NCI-H2196 treated with DMSO at 0.1 percent for 48 hours (cell line): ENCODE results near the gene SLC39A3.
A peak's percentile ranks its signal among the peaks of the same experiment; 100 is the strongest.

ENCODE experiments used
- DNase-seq: peaks from one replicate; lab custom pipeline; 2025; ENCODE audit not compliant: unreplicated experiment; lab: John Stamatoyannopoulos, UW

Gene SLC39A3

DNA sequence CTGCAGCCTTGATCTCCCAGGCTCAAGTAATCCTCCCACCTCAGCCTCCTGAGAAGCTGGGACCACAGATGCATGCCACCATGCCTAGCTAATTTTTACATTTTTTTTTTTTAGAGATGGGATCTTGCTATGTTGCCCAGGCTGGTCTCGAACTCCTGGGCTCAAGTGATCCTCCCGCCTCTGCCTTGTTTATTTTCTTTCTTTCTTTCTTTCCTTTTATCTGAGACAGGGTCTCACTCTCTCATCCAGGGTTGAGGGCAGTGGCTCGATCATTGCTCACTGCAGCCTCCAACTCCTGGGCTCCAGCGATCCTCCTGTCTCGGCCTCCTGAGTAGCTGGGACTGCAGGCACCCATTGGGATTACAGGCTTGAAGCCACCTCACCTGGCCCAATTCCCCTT lies 33.6 kb downstream of the SLC39A3 start:
- no peak for DNase-seq

DNA sequence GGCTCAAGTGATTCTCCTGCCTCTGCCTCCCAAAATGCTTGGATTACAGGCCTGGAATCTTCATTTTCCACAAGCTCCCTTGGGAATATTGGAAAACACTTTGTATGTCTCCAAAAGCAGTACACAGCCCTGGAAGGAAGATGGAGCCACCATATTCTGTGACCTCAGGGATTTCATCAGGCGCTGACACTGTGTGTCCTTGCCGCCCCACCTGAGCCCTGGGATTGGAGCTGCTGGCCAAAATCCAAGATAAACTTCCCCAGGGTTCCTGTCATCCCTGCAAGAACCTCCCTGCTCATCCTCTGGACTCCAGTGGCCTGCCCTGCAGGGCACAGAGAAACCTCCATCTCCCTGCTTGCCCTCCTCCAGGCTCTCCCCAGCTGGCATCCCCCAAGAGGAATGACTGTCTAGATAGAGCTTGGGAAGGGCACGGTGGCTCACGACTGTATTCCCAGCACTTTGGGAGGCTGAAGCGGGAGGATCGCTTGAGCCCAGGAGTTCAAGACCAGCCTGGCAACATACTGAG lies 36.1 kb downstream of the SLC39A3 start:
- DNase-seq: no peak

DNA sequence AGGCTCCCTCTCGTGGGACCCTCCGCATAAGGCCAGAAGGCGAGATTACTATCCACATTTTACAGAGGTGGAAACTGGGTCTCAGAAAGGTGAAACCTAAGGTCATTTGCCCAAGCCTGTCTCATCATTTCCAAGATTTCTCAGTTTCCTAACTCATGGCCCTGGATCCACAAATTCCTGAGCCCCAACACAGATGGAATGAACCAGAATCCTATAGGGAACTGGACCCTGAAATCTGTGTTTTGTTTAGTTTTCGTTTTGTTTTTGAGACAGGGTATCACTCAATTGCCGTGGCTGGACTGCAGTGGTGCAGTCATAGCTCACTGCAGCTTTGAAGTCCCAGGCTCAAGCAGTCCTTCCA lies 36.8 kb downstream of the SLC39A3 start:
- DNase-seq: no peak

DNA sequence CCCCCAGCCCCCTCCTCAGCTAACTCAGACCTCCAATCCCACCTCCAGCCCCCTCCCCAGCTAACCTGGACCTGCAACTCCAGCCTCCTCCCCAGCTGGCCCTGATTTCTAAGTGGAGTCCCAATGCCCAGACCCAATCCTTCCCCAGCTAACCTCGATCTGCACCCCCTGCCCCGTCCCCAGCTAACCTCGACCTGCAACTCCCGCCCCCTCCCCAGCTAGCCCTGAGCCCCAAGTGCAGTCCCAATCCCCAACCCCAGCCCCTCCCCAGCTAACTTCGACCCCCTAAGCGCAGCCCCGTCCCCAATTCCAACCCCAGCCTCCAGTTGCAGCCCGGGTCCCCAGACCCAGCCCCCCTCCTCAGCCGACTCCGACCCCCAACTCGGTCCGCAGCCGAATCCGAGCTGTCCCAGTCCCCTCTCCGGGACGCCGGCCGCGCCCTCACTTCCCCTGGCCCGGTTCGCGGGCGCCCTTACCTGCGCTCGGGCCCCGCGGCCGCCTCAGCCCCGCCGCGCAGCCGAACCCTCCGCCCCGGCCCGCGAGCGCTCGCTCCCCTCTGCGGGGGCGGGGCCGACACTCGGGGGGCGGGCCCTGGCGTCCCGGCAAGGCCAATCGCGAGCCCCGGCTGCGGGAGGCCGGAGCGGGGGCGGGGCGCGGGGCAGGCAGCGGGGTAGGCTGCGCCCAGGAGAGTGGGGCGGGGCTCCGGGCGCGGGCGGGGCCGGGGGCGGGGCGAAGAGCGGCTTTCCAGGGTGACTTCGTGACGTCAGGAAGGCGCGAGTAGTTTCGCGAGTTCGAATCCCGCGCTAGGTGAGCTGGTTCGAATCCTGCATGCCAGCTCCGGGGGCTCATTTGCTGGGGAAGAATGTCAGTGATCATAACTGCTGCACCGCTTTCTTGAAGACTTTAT lies 37.4 kb downstream of the SLC39A3 start, which contains the start of gene GNG7:
Gene GNG7 (minus strand): TSS at position 525 of the 907 bp plus-strand sequence. CDS start 182,006 bp downstream, outside the sequence.
- peak; percentile 69 for DNase-seq

DNA sequence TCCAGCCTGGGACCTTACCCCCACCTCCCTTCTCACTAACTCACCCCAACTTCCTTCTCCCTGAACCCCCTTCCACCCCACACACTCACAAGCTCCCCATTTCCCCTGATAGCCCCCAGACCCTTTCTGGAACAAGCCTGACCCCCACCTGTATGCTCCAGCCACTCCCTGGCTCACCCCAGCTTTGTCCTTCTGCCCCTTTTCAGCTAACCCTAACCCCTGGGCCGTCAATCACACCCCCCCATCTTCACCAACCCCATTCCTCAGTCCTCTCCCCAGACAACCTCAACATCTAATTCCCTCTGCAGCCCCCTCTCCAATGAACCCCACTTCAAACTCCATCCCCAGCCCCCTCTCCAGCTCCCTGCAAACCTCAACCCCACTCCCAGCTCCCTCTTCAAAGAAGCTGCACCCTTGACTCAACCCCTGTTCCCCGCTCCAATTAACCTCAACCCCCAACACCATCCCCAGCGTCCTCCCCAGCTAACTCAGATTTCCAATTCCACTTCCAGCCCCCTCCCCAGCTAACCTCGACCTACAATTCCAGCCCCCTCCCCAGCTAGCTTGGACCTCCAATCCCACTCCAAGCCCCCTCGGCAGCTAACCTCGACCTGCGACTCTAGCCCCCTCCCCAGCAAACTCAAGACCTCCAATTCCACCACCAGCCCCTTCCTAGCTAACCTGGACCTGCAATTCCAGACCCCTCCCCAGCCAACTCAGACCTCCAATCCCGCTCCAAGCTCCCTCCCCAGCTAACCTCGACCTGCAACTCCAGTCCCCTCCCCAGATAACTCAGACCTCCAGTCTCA lies 38.3 kb downstream of the SLC39A3 start:
- DNase-seq: no peak

DNA sequence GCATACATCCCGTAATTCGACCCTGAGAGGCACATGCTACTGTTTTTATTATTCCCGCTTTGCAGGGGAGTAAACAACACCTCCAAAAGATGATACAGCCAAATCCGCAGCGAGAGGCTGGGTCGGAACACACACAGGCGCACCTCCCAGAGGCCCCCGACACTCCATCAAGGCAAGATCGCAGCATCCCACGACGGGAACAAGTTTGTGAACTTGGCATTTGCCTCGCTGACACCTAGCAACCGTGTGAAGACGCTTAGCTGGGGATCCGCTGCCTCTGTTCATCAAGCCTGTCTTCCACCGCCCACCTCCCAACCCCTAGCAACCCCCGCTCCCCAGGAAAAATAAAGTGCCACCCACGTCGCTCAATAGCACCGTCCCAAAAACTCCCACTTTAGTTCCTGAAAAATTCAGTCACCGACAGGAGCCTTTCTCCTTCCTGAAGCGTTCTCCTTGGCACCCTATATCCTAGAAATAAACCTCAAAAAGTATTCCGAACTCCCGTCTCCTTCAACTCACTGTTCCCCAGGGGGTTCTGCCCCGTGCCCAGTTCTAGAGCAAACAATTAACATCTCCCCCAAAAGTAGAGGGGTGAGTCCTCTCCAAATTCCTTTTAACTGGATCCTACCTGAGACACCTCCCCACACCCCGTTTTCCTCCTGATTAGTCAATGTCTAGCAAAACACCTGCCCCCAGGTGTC lies 39.0 kb downstream of the SLC39A3 start:
- no peak for DNase-seq

DNA sequence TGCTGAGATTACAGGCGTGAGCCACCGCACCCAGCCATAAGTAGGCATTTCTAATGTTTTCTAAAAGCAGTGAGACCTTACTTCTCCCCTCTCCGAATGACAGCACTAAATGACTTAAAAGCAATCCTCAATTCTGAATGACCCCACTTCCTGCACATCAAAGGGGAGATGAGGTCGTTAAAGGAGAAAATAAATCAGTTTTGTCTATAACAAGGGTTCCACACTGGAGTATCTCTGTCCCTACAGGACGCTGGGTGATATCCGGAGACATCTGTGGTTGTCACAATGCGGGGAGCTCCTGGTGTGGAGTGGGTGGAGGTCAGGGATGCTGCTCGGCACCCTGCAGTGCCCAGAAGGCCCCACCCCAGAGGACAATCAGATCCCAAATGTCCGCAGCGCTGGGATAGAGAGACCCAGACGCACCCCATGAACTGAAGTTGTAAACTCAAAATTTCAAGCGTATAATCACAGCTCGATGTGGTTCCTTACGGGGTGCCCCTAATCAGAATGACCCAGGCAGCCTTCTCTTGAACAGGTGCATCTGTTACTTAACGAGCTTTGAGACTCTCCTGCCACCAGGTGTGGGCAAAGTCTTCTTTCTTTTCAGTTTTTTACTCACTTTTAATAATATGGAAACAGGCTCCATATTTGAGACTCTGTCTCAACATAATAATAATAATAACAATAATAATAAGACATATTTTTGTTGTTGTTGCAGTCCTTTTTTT lies 40.2 kb downstream of the SLC39A3 start:
- no peak for DNase-seq

DNA sequence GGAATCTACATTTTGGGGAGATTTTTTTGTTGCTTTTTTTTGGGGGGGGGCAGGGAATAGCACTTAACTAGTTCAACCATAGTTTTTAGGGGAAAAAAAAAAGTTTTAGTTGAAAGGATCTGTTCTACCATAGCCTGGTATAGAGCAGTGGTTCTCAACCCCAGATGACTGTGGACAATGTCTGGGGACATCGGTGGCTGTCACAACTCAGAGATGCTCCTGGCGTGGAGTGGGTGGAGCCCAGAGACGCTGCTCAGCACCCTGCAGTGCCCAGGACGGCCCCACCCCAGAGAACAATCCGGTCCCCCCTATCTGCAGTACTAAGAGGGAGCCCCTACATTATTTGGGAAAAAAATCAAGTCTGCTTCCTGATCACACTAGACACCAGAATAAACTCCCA lies 45.6 kb downstream of the SLC39A3 start:
- DNase-seq: no peak

DNA sequence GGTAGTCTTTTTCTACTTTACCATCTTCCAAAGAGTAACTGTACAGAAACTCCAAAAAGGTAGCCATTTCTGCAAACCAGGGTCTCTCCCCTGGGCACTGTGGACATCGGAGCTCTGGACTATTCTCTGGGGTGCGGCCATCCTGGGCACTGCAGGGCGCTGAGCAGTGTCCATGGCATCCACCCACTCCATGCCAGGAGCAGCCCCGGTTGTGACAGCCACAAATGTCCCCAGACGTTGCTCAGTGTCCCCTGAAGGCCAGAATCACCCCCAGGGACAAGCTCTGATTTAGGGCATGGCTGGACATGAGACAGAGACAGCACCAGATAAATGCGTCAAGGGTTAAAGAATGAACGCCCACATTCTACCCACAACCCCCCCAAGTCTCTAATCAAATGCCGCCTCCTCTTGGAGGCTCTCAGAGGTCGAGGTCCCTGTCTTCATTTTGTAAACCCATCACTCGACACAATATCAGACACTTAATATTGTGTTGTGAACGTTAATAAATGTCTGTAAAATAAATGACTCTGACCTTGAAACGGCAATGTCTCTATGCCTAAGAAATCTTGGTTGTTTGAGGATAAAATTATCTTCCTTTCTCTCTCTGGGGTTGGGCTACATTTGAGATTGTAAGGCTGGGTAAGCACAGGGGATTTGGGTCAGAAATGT lies 46.2 kb downstream of the SLC39A3 start:
- no peak for DNase-seq

DNA sequence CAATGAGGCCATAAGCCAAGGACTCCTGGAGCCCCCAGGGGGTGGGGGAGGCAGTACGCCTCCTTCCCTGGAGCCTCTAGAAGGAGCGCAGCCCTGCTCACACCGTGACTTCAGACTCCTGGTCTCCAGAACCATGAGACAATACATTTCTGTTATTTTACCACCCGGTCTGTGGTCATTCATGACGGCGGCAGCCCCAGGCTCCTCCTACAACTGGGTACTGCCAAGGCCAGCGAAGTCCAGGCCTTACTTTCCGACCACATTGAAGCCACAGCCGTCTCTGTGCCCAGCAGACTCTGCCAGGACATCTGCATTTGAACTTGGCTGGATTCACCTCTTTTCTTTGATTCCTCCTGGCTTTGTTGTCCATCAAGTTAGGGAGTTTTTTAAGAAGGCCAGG lies 47.9 kb downstream of the SLC39A3 start:
- no peak for DNase-seq

DNA sequence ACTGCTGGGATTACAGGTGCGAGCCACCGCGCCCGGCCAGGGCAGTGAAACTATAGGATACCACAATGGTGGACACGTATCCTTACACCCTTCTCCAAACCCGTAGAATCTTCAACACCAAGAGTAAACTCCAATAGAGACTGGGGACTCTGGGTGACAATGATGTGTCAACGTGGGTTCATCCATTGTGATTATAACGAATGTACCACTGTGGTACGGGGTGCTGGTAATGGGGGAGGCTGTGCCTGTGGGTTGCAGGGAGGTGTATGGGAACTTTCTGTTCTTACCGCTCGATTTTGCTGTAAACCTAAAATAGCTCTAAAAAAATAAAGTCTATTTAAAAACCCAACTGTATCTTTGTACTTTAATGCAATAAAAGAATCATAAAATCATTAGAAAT lies 49.0 kb downstream of the SLC39A3 start:
- no peak for DNase-seq

DNA sequence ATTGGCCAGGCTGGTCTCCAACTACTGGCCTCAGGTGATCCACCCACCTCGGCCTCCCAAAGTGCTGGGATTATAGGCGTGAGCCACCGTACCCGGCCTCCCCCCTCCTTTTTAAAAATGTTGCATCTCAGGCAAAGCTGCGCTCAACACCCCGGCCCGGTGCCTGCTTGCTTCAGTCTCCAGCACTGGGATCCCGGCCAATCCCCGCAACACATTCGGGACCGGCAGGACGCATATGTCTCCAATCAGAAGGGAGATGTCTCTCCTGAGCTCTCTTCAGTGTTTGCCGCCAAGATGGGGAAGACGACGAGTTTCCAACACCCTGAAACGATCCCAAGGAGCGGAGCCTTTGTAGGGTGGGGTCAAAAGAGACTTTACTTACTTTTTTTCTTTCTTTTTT lies 53.5 kb downstream of the SLC39A3 start:
- no peak for DNase-seq

DNA sequence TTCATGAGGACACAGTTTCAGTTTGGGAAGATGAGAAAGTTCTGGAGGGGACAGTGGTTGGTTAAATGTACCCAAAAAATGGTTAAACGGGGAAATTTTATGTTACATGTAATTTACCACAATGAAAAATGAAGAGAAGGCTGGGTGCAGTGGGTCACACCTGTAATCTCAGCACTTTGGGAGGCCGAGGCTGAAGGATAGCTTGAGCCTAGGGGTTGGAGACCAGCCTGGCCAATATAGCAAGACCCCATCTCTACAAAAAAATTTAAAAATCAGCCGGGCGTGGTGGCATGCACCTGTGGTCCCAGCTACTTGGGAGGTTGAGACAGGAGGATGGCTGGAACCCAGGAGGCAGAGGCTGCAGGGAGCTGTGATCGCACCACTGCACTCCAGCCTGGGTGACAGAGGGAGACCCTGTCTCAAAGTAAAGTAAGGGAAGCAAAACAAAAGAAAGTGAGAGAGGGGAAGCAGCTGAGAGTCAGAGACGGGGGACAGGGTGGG lies 54.6 kb downstream of the SLC39A3 start:
- no peak for DNase-seq

DNA sequence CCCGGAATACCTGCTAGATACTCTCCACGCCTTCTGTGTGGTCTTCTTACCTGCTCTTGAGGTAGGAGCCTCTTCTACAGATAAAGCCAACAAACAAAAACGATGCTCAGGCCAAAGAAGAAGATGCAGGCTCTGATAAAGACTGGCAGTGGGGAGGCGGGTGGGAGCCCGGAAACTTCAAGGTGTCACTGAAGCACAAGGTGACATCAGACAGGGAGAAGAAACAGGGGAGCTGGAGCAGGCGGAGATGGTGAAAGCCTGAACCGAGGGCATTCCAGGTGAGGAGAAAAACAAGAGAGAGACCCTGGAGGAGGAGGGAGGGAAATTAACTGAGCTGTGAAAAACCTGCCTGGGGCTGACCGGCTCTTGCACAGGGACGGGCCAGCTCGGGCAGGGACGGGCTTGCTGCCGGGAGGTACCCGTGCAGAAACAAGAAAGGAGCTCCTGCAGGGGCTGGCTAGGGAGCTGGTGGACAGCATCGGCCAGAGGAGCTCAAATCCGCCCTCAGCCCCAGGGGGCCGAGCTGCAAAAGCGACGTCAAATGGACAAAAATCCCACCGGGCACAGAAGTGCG lies 56.3 kb downstream of the SLC39A3 start:
- DNase-seq: no peak
